Measurements from ENCODE around the gene HIC2.
"Not testable (repeated sequence)": the region's sequence is repeated elsewhere in the genome, so short reads cannot be mapped to it uniquely, and the experiment has no call there.

Gene HIC2

GRCh38 chr22:21435998-21436810, 19.0 kb downstream of the HIC2 start:
- not testable (repeated sequence) for DNase-seq

DNA sequence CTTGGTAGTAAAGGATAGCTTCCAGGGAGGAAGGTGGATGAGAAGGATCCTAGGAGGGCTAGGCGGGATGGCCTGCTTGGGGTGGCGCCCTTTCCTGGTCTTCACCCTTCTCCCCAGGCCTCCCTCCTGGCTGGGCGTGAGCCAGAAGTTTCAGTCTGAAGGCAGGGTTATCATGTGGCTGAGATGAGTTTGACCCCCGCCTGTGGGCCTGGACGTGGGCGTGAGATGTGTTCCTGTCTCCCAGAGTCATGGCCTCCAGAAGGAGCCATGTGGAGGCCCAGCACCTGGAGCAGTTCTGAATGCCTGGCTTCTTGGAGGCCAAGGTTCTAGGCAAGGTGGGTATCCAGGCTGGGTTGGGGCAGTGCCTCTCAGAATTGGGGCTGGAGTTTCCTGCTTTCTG, 20.8 kb downstream of the HIC2 start:
- DNase-seq: not testable (repeated sequence)

DNA sequence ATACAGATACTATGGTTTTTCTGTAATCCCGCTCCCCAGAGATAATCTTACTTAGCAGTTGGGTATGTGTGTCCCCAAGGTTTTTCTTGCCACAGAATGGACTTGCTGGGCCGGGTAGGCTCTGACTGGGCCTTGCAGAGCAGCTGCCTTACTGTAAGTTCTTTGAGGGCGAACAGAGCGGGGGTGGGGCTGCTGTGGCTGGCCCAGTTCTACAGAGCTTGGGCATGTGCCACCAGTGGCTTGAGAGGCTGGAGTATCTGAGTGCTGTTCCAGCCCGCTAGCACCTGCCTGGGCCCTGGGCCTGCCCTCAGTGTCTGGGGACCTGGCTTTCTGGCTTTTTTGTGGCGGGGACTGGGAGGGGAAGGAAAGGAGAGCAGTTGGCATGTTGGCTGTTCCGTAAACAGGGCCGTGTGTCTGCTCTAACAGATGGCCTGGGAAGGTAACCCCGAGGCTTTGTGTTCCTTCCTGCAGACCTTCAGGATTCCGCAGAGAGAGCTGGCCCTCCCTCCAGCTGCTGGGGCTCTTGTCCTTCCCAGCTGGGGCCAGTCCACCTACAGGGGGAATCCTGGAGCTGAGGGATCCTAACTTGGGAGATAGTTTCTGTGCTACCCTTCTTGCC, 23.0 kb downstream of the HIC2 start:
- DNase-seq: not testable (repeated sequence)

- not testable (repeated sequence) for DNase-seq
Measured at GRCh38 chr22:21440676-21441075, 23.5 kb downstream of the HIC2 start.

- not testable (repeated sequence) for DNase-seq
Measured at GRCh38 chr22:21441170-21441569, 24.0 kb downstream of the HIC2 start.

DNA sequence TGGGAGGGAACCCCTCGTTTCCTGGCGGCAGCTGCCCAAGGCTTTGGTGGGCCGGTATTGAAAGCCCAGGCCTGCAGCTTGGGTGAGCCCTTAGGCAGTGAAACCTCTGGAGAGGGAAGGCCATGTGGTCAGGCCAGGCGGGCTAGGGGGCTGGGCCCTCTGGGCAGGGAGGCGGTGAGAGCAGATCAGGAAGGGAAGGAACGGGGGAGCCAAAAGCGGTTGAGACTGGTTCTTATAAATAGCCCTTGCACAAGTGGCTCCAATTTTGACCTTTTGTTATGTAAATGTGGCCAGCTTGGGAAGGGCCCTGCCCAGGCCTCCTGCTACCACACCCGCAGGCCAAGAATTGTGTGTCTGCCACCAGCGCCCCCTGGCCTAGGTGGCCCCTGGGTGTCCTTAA, 25.0 kb downstream of the HIC2 start:
- not testable (repeated sequence) for DNase-seq

DNA sequence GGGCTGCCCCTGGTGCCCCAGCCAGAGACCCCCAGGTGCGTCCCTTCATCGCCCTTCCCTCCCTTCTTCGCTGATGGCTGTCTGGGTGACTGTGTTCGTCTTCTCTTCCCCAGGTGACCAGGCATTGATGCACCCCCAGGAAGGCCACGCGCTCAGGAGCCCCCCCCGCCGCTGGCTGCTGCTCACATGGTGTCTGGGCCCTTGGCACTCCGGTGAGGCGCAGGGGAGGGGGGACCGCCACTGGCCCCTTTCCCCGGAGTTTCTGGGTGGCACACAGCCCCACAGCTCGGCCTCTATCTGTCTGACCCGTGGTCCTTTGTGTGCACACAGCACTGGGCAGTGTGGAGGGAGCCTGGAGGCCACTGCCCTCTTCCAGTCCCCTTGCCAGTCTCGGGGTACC, 25.5 kb downstream of the HIC2 start:
- DNase-seq: not testable (repeated sequence)

- DNase-seq: no peak
Measured at GRCh38 chr22:21443057-21443734, 26.0 kb downstream of the HIC2 start.

DNA sequence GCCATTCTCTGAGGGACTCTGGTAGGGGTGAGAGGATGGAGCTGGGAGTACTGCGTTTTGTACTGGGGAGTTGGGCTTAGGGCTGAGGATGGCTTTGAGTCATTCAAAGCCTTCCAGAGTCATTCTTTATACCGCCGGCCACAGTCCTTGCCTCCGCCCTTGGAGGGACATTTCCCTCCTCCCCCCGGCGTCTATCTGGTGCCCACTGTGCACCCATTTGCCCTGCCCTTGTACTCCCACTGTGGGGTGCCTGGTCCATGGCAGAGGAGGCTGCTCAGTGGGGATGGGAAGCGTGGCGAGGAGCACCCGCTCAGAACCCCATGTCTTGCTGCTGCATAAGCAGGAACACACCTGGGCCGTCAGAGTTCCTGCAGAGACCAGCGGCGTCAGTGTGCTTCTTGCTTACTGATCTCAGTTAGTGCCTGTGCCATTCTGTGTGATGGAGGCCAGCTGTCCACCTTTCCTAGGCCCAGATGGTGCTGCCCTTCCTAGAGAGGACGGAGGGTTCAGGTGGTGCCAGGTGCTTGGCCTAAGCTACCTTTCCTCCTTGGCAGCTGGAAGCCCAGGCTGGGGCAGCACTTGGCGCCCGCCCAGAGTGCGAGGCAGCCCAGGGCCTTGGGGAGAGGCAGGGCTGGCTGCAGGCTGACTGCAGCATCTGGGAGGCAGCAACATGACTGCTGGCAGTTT, 26.7 kb downstream of the HIC2 start:
- DNase-seq: no peak

GRCh38 chr22:21444701-21445436, 27.7 kb downstream of the HIC2 start:
- DNase-seq: no peak

DNA sequence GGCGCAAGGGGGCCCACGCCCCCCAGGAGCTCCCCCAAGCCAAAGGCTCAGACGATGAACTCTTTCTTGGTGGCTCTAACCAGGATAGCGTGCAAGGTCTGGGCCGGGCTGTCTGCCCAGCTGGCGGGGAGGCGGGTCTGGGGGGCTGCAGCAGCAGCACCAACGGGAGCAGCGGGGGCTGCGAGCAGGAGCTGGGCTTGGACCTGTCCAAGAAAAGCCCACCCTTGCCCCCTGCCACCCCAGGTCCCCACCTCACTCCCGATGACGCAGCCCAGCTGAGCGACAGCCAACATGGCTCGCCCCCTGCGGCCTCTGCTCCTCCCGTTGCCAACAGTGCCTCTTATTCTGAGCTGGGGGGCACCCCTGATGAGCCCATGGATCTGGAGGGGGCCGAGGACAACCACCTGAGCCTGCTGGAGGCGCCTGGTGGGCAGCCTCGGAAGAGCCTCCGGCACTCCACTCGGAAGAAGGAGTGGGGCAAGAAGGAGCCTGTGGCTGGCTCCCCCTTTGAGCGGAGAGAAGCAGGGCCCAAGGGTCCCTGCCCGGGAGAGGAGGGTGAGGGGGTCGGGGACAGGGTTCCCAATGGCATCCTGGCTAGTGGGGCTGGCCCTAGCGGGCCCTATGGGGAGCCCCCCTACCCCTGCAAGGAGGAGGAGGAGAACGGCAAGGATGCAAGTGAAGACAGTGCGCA, 28.4 kb downstream of the HIC2 start:
- no peak for DNase-seq

DNA sequence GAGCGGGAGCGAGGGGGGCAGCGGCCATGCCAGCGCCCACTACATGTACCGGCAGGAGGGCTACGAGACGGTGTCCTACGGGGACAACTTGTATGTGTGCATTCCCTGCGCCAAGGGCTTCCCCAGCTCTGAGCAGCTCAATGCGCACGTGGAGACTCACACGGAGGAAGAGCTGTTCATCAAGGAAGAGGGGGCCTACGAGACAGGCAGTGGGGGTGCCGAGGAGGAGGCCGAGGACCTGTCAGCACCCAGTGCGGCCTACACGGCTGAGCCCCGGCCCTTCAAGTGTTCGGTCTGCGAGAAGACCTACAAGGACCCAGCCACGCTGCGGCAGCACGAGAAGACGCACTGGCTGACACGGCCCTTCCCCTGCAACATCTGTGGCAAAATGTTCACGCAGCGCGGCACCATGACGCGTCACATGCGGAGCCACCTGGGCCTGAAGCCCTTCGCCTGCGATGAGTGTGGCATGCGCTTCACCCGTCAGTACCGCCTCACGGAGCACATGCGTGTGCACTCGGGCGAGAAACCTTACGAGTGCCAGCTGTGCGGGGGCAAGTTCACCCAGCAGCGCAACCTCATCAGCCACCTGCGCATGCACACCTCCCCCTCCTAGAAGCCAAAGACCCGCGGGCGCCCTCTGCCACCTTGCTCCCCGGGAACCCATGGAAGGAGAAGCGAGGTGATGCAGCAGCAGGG, 29.1 kb downstream of the HIC2 start:
- no peak for DNase-seq

GRCh38 chr22:21446827-21447690, 29.9 kb downstream of the HIC2 start:
- no peak for DNase-seq

DNA sequence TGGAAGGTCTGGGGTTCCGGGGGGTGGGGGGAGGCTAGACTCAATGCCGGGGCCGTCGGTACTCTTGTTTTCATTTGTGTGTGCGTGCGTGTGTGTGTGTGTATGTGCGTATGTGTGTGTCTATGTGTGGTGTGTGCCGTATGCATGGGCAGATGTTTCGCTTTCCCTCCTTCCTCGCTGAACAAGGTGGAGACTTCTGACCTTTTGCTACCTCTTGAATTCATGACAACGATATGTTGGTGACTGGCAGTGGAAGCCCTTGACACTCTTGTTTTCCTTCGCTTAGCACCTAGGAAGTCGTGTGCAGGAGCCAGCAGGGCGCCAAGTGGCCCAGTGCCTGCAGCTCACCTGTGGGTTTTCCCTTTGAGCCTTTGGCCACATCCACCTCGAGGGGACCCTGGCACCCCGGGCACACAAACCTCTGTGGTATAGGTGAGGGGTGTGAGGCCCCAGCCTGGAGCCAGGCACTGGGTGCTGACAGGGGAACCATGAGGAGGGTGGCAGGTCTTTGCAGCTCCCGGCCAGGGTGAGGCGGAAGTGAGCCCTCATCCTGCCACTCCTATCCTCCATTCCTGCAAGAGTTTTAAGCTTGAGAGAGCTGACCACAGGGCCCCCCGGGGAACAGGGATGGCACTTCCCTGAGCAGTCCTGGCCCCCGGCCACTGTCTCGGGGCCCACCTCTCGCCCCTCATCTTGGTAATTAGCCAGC, 30.7 kb downstream of the HIC2 start:
- DNase-seq: no peak

DNA sequence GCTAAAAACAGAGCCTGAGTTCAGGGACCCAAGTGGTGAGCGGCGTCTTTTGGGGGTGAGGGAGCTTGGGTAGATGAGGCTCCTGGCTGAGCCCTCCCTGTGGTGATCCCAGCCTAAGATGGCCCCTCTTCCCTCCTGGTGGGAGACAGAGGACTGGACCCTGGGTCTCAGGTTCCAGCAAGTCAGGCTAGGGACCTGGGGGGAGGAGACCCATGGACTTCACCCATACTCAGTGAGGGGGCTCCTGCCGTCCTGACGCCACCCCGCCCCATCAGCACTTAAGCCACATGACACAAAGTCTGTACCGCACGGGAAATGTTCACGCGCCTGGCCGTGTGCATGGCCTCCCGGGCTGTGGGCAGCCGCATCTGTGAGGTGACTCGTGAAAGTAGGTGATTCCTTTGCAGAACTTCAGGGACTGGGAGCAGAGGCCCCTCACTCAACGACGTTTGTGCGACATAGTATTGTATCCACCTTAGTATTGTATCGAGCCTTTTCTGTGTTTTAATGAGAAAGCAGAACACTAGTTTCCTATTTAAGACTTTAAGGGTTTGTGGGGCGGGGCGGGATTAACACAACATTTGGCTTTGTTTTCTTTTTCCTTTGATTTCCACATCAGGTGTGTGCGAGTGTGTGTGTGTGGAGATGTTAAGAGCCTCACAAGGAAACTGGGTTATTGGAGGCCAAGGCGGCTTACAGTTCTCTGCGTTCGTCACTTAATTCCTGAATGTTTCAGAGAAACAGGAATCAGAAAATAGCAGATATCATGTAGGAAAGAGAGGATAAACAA, 31.7 kb downstream of the HIC2 start:
- DNase-seq: no peak

DNA sequence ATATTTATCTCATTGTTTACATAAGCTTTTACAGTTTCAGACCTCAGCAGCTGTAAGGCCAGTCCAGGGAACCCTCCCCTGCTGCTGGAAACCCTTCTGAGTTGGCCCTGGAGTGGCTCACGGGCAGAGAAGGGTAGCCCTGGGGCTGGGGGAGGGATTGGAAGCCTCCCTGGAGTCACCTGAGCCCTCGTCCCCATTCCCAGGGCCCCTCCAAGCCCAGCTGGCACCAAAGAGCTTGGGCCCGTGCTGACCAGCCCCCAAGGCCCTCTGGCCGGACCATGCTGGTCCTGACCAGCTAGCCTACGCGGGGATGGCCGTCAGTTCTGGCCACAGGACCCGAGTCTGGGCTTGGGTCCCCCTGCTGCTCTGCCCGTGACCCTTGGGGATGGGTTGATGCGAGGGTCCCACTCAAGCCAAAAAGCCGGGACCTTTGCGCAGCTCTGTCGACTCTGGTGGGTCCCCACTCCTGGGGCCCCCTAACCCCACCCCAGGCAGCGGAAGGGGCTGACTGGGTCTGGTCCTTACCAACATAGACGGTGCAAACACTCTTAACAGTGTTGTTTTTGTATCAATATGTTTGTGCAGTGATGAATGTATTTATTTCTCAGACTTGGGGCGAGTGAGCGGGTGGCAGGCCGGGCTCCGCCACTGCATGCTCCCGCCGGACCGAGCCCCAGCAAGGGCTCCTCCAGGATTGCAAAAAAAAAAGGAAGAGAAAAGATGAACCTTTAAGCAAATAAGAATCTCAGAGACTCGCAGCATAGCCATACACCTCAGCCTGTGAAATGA, 32.6 kb downstream of the HIC2 start:
- no peak for DNase-seq

GRCh38 chr22:21450320-21450831, 33.2 kb downstream of the HIC2 start:
- no peak for DNase-seq
